Endodermal cell (in vitro differentiated cells): ENCODE results near the gene TTC24. TPM values are rescaled to one million over a fixed set of nuclear protein-coding genes. Genes with fewer than 3 reads are reported as not detected.

ENCODE experiments used
- DNase-seq: peaks from one replicate; pipeline ENCODE4 v3.0.0-alpha.2; 2017
- H3K27ac ChIP-seq: 2 replicates; pipeline ENCODE4 v1.5.1; 2013; ENCODE audit warnings: mild to moderate bottlenecking, low read depth, low read length, moderate library complexity
- H3K27me3 ChIP-seq: 2 replicates; pipeline ENCODE4 v1.6.1; 2013; ENCODE audit warnings: mild to moderate bottlenecking, low read length, moderate library complexity; ENCODE audit not compliant: insufficient read depth, control insufficient read depth, poor library complexity, severe bottlenecking
- H3K36me3 ChIP-seq: 2 replicates; pipeline ENCODE4 v1.7.0; 2013; ENCODE audit warnings: mild to moderate bottlenecking, low read length, moderate library complexity; ENCODE audit not compliant: control insufficient read depth, insufficient read depth
- H3K4me1 ChIP-seq: one replicate; pipeline ENCODE4 v1.7.0; 2013; ENCODE audit warnings: low read length; ENCODE audit not compliant: control insufficient read depth, insufficient read depth
- H3K4me3 ChIP-seq: 2 replicates; pipeline ENCODE4 v1.5.1; 2013; ENCODE audit warnings: mild to moderate bottlenecking, low read length, moderate library complexity
- H3K9ac ChIP-seq: 2 replicates; pipeline ENCODE4 v1.6.1; 2013; ENCODE audit warnings: mild to moderate bottlenecking, low read length, moderate library complexity; ENCODE audit not compliant: poor library complexity, severe bottlenecking; ENCODE audit errors: extremely low read depth
- H3K9me3 ChIP-seq: 2 replicates; pipeline ENCODE4 v1.6.1; 2013; ENCODE audit warnings: mild to moderate bottlenecking, low read length, moderate library complexity; ENCODE audit not compliant: control insufficient read depth
- H3K27ac Mint-ChIP-seq: 2 replicates; pipeline ENCODE4 v1.8.0; 2020; ENCODE audit warnings: mixed read lengths
- H3K27me3 Mint-ChIP-seq: 2 replicates; pipeline ENCODE4 v1.8.0; 2021; ENCODE audit warnings: mild to moderate bottlenecking, mixed read lengths; ENCODE audit not compliant: insufficient read depth
- H3K36me3 Mint-ChIP-seq: 2 replicates; pipeline ENCODE4 v1.8.0; 2020; ENCODE audit warnings: low read depth, mixed read lengths
- H3K4me1 Mint-ChIP-seq: 2 replicates; pipeline ENCODE4 v1.8.0; 2020; ENCODE audit warnings: mixed read lengths
- H3K4me3 Mint-ChIP-seq: 2 replicates; pipeline ENCODE4 v1.8.0; 2020; ENCODE audit warnings: mild to moderate bottlenecking, moderate library complexity, mixed read lengths
- H3K9me3 Mint-ChIP-seq: 2 replicates; pipeline ENCODE4 v1.8.0; 2020; ENCODE audit warnings: mild to moderate bottlenecking, mixed read lengths
- WGBS, 2 experiments: methylation state at CpG; one replicate each; pipeline versions ENCODE4 v1.1.5 to v1.1.7; 2013; ENCODE audit warnings: missing lambda C conversion rate in 2 of 2, mixed read lengths in 1 of 2; ENCODE audit not compliant: insufficient coverage in 1 of 2, insufficient read length in 1 of 2; 5-methylcytosine and 5-hydroxymethylcytosine counted together
- total RNA-seq, 2 donors: library from RNA; stranded (reverse); fragmentation: NEBNext Ultra II Directional in 1 of 2; extraction: Animal tissue kit (Norgen Biotek cat#: 25700) in 1 of 2; gene quantifications; 2 replicates in 1 of 2; 3 replicates in 1 of 2; pipeline ENCODE4 v1.2.1, GENCODE V29; 2021
- TF ChIP-seq, protein P1 (sequence below): fragments of 200-600 bp; sonication (generic); conservative IDR thresholded peaks from 2 replicates; pipeline ENCODE4 v1.5.0; 2021; ENCODE audit warnings: antibody characterized with exemption, mild to moderate bottlenecking

The TTC24 gene
- total RNA-seq, 2 donors from 2014 or later: not detected

DNA sequence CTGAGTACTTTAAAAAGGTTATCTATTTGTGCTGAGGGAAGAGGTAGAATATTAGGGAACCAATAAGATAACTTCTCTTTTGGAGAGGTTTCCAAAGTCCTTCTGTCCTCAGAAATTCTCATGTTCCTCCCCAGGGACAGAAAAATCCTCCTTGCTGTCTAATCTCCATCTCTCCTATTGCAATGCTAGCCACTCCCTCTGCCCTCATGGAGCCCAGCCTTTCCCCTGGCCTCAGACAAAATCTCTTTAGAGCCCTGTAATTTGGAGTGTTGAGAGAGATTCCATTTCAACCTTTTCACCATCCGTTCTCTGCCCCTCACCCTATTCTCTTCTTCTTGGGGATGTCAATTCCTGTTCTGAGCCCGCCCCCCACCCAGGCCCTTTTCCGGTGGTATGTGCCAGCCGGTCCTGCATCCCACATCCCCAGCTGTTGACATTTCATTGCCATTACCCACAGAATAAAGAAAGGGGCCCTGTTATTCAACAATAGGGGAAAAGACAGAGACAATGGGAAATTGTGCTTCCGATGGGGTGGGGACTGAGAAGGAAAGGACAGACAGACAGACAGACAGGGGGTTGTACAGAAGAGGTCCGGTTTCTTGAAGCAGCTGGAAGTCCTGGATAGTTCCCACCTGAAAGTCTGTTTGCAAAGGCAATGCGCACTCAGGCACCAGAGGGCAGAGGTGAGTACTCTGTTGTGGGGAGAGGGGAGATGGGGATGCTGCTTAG, 39.5 kb downstream of the TTC24 start, which contains the start of gene HAPLN2:
TSS of gene HAPLN2 (plus strand) at position 563 of the 729 bp plus-strand sequence. CDS start 4,076 bp downstream, outside the sequence.
- no peaks in the 10 kb centered on the region for H3K36me3 Mint-ChIP-seq
- H3K27ac Mint-ChIP-seq: no peak within 1 kb of the TSS
- peaks cover 4% of the 10 kb centered on the region for H3K4me1 Mint-ChIP-seq
- no peaks in the 10 kb centered on the region for H3K36me3 ChIP-seq
- H3K27me3 ChIP-seq: peaks cover 47% of the 10 kb centered on the region
- H3K9me3 ChIP-seq: no peaks in the 10 kb centered on the region
- H3K9ac ChIP-seq: no peak within 1 kb of the TSS
- H3K4me1 ChIP-seq: no peaks in the 10 kb centered on the region
- TF ChIP-seq, protein P1, sequence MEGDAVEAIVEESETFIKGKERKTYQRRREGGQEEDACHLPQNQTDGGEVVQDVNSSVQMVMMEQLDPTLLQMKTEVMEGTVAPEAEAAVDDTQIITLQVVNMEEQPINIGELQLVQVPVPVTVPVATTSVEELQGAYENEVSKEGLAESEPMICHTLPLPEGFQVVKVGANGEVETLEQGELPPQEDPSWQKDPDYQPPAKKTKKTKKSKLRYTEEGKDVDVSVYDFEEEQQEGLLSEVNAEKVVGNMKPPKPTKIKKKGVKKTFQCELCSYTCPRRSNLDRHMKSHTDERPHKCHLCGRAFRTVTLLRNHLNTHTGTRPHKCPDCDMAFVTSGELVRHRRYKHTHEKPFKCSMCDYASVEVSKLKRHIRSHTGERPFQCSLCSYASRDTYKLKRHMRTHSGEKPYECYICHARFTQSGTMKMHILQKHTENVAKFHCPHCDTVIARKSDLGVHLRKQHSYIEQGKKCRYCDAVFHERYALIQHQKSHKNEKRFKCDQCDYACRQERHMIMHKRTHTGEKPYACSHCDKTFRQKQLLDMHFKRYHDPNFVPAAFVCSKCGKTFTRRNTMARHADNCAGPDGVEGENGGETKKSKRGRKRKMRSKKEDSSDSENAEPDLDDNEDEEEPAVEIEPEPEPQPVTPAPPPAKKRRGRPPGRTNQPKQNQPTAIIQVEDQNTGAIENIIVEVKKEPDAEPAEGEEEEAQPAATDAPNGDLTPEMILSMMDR: peak; percentile 77
- peaks cover 65% of the 10 kb centered on the region for H3K27me3 Mint-ChIP-seq
- no peaks in the 10 kb centered on the region for H3K9me3 Mint-ChIP-seq
- no peak within 1 kb of the TSS for H3K27ac ChIP-seq
- WGBS, 2 experiments: 0 to 13% methylated on average over 1 to 7 of the region's 7 CpGs
- H3K4me3 ChIP-seq: no peak within 1 kb of the TSS
- DNase-seq: peak; percentile 90
- H3K4me3 Mint-ChIP-seq: no peak within 1 kb of the TSS

DNA sequence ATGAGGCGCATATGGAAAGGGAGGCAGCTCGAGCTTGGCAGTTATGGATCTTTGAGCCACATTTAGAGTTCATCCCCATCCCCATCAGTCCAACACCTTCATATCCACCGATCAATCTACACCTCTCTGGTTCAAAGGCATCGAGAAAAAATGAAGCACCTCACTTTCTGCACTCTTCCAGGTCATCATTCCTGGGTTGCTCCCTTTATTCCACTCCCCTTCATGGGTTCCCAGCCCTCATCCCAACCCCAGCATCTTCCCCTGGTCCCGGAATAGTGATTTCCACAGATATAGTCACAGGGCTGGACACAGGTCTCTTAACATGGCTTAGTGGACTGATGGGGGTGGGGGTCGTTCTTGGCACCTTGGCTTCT, 40.0 kb downstream of the TTC24 start:
- Histone ChIP-seq H3K36me3 (no peaks in the 10 kb centered on the region), H3K27ac (no peak overlapping the region), H3K4me3 (no peak overlapping the region), H3K27me3 (peaks cover 52% of the 10 kb centered on the region), H3K4me1 (no peaks in the 10 kb centered on the region), H3K9ac (no peak overlapping the region), H3K9me3 (no peaks in the 10 kb centered on the region)
- H3K4me1 Mint-ChIP-seq: peaks cover 6% of the 10 kb centered on the region
- TF ChIP-seq, protein P1: no peak
- peaks cover 67% of the 10 kb centered on the region for H3K27me3 Mint-ChIP-seq
- WGBS, 2 experiments: 28 to 47% methylated on average over 4 to 5 of the region's 6 CpGs
- no peaks in the 10 kb centered on the region for H3K36me3 Mint-ChIP-seq
- no peak overlapping the region for H3K27ac Mint-ChIP-seq
- no peak overlapping the region for H3K4me3 Mint-ChIP-seq
- no peaks in the 10 kb centered on the region for H3K9me3 Mint-ChIP-seq
- no peak for DNase-seq

DNA sequence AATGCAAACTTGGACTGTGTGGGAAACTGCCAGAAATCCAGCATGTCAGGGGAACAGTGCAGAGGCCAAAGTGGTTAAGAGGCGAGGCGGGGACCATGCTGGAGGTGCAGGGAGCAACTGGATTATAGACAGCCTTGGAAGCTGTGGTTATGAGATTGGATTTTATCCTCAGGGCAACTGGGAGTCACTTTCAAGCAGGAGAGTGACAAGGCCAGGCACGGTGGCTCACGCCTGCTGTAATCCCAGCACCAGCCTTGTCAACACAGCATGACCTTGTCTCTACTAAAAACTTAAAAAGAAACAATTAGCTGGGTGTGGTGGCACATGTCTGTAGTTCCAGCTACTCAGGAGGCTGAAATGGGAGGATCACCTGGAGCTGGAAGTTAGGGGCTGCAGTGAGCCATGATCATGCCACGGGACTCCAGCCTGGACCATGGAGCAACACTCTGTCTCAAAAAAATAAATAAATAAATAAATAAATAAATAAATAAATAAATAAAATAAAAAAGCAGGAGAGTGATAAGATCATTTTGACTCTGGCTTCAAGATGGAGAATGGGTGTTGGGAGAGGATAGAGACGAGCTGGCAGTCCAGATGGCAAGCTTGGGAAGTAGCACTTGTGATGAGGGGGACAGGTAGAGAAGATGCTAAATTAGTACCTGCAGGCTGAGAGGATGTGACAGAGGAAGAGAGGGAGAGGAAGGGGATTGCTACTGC, 43.2 kb downstream of the TTC24 start:
- Histone ChIP-seq H3K36me3 (no peaks in the 10 kb centered on the region), H3K27me3 (peaks cover 79% of the 10 kb centered on the region), H3K9me3 (no peaks in the 10 kb centered on the region), H3K27ac (no peak overlapping the region), H3K4me1 (no peaks in the 10 kb centered on the region), H3K4me3 (no peak overlapping the region), H3K9ac (no peak overlapping the region)
- Mint-ChIP-seq H3K27ac (no peak overlapping the region), H3K4me3 (no peak overlapping the region), H3K4me1 (peaks cover 6% of the 10 kb centered on the region), H3K9me3 (no peaks in the 10 kb centered on the region), H3K36me3 (no peaks in the 10 kb centered on the region), H3K27me3 (peaks cover 85% of the 10 kb centered on the region)
- WGBS, 2 experiments: 78 to 90% methylated on average over 5 of the region's 6 CpGs
- TF ChIP-seq, protein P1: no peak
- no peak for DNase-seq
